Measurements from ENCODE around the gene AFAP1.
A peak's percentile ranks its signal among the peaks of the same experiment; 100 is the strongest.

Gene AFAP1

GRCh38 chr4:7885216-7886006 is 54.2 kb downstream of the AFAP1 start:
- Histone ChIP-seq H3K4me3 (ENCODE audit: low read depth, low read length) (peak overlapping the region; percentile 40), H3K27me3 (no peaks in the 10 kb centered on the region), H3K9me3 (no peaks in the 10 kb centered on the region), H3K36me3 (peaks cover 16% of the 10 kb centered on the region), H3K4me1 (peaks cover 35% of the 10 kb centered on the region)
- no peak for DNase-seq
- TF ChIP-seq CTCF (IDR thresholded peaks at IDR 0.05; ENCODE audit: low read depth, low read length): no peak

GRCh38 chr4:7880683-7881082 is 59.0 kb downstream of the AFAP1 start:
- H3K4me1 ChIP-seq: peaks cover 56% of the 10 kb centered on the region
- no peak for TF ChIP-seq CTCF (IDR thresholded peaks at IDR 0.05; ENCODE audit: low read depth, low read length)
- no peak for DNase-seq
- H3K27me3 ChIP-seq: no peaks in the 10 kb centered on the region
- no peaks in the 10 kb centered on the region for H3K9me3 ChIP-seq
- H3K36me3 ChIP-seq: peaks cover 16% of the 10 kb centered on the region
- no peak overlapping the region for H3K4me3 ChIP-seq (ENCODE audit: low read depth, low read length)

GRCh38 chr4:7879127-7879526 is 60.5 kb downstream of the AFAP1 start:
- no peak overlapping the region for H3K4me3 ChIP-seq (ENCODE audit: low read depth, low read length)
- H3K36me3 ChIP-seq: peaks cover 4% of the 10 kb centered on the region
- DNase-seq: no peak
- no peak for TF ChIP-seq CTCF (IDR thresholded peaks at IDR 0.05; ENCODE audit: low read depth, low read length)
- H3K4me1 ChIP-seq: peaks cover 47% of the 10 kb centered on the region
- H3K9me3 ChIP-seq: no peaks in the 10 kb centered on the region
- H3K27me3 ChIP-seq: no peaks in the 10 kb centered on the region

- no peaks in the 10 kb centered on the region for H3K27me3 ChIP-seq
- no peaks in the 10 kb centered on the region for H3K36me3 ChIP-seq
- no peaks in the 10 kb centered on the region for H3K9me3 ChIP-seq
- no peak for TF ChIP-seq CTCF (IDR thresholded peaks at IDR 0.05; ENCODE audit: low read depth, low read length)
- peaks cover 47% of the 10 kb centered on the region for H3K4me1 ChIP-seq
- no peak overlapping the region for H3K4me3 ChIP-seq (ENCODE audit: low read depth, low read length)
- DNase-seq: no peak
Measured at GRCh38 chr4:7878323-7878722, 61.3 kb downstream of the AFAP1 start.

- TF ChIP-seq CTCF (IDR thresholded peaks at IDR 0.05; ENCODE audit: low read depth, low read length): no peak
- H3K4me1 ChIP-seq: peaks cover 47% of the 10 kb centered on the region
Measured at GRCh38 chr4:7877176-7877575, 62.5 kb downstream of the AFAP1 start.

GRCh38 chr4:7876201-7876875 is 63.3 kb downstream of the AFAP1 start:
- Histone ChIP-seq H3K4me1 (peaks cover 47% of the 10 kb centered on the region), H3K36me3 (peaks cover 7% of the 10 kb centered on the region), H3K4me3 (ENCODE audit: low read depth, low read length) (peak overlapping the region; percentile 25), H3K9me3 (no peaks in the 10 kb centered on the region), H3K27me3 (no peaks in the 10 kb centered on the region)
- peak; percentile 91 for TF ChIP-seq CTCF (IDR thresholded peaks at IDR 0.05; ENCODE audit: low read depth, low read length)
- DNase-seq: peak; percentile 83

More at GRCh38 chr4:7877176-7877575, 62.5 kb downstream of the AFAP1 start:
- Histone ChIP-seq H3K27me3 (no peaks in the 10 kb centered on the region), H3K36me3 (no peaks in the 10 kb centered on the region), H3K4me3 (ENCODE audit: low read depth, low read length) (no peak overlapping the region), H3K9me3 (no peaks in the 10 kb centered on the region)
- no peak for DNase-seq

Measured in BE2C (cell line).